ENCODE data around the gene PRADC1.

- TF ChIP-seq POLR2A (IDR thresholded peaks at IDR 0.05; ENCODE audit: low read length) = no peak
- no peak for TF ChIP-seq GATA1 (IDR thresholded peaks at IDR 0.05; ENCODE audit: low read depth, low read length)
Measured at GRCh38 chr2:73239776-73240175, 6.7 kb upstream of the PRADC1 start.

All from erythroblast (primary cell).